Measurements from ENCODE around the gene LMNB1. TPM values are rescaled to one million over a fixed set of nuclear protein-coding genes. Genes with fewer than 3 reads are reported as not detected.

Gene LMNB1
- total RNA-seq, 1 experiment from 2014 or later: 211 TPM

DNA sequence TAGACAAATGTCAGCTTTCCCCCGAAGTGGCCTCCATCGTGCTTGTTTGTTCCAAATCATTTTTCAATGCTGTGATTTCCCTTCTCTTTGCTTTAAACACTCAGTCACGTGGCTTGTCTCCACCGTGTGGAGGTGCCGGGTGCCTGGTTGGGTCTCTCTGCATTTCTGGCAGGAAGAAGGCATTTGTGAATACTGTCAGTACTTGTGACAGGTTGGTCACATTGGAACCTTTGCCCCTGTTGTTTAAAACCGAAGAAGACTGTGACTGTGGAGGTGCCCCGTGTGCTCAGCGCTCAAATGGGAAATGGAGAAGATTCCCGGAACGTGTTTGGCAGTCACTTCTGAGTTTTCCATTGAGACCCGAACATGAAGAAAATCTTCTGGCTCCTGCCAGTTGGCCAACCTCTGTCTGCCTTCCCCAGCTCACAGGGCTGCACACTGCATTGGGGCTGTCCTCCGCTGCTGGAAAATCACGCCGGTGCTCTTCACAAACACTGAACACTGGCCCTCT is 74.6 kb downstream of the LMNB1 start:
- no CpG with 5 or more reads among the region's 14 CpGs for WGBS (ENCODE audit: extremely low coverage, insufficient read length, low lambda C conversion rate)
- Mint-ChIP-seq H3K27me3 (ENCODE audit: low read depth) (no peaks in the 10 kb centered on the region), H3K4me1 (peaks cover 46 to 56% of the 10 kb centered on the region in 2 experiments), H3K9me3 (peaks cover 3 to 8% of the 10 kb centered on the region in 2 experiments; a peak in 1 of 5 replicates), H3K4me3 (no peak overlapping the region), H3K36me3 (ENCODE audit: insufficient read depth in 1 of 3, low read depth in 3 of 3) (peaks cover 21 to 26% (median 24%) of the 10 kb centered on the region in 3 experiments), H3K27ac (peak overlapping the region in 1 of 3 experiments; percentile 77; a peak in 3 of 7 replicates)
- H4K20me1 ChIP-seq (ENCODE audit: control insufficient read depth, insufficient read depth, insufficient read length): no peaks in the 10 kb centered on the region
- no peak overlapping the region for H2BK15ac ChIP-seq (ENCODE audit: low read depth, low read length)
- H3K79me2 ChIP-seq (ENCODE audit: insufficient read depth, low read length): no peaks in the 10 kb centered on the region
- H2BK20ac ChIP-seq (ENCODE audit: low read depth, low read length, poor library complexity, severe bottlenecking): no peak overlapping the region
- H3K4ac ChIP-seq (ENCODE audit: low read depth, low read length): no peak overlapping the region
- H3K9ac ChIP-seq (ENCODE audit: extremely low read depth, insufficient read length, low read length): no peak overlapping the region
- no peak overlapping the region; the same call in 1 of the 2 replicates for H3K14ac ChIP-seq (ENCODE audit: insufficient read depth, low read length)
- DNase-seq: no peak
- H2BK120ac ChIP-seq (ENCODE audit: low read depth, low read length, poor library complexity, severe bottlenecking): no peak overlapping the region
- H4K8ac ChIP-seq (replicated peaks; ENCODE audit: insufficient read length, low read depth, low read length): no peak overlapping the region
- H3K4me1 ChIP-seq (ENCODE audit: insufficient read depth, low read length): peaks cover 19% of the 10 kb centered on the region
- H3K23ac ChIP-seq (ENCODE audit: insufficient read length, low read depth, low read length): no peak overlapping the region
- no peak overlapping the region for H2AFZ ChIP-seq (ENCODE audit: low read length)
- H3T11ph ChIP-seq (ENCODE audit: low read length): no peak overlapping the region
- H4K91ac ChIP-seq (ENCODE audit: insufficient read length, low read depth, low read length): no peak overlapping the region
- H3K18ac ChIP-seq (ENCODE audit: insufficient read length, low read depth, low read length): no peak overlapping the region
- H3K9me3 ChIP-seq (ENCODE audit: control insufficient read depth, low read depth, low read length): no peaks in the 10 kb centered on the region
- no peak overlapping the region for H2BK5ac ChIP-seq (ENCODE audit: insufficient read length, low read length)
- H3K23me2 ChIP-seq (ENCODE audit: insufficient read length, low read depth, low read length, poor library complexity, severe bottlenecking): no peaks in the 10 kb centered on the region
- no peak overlapping the region for H3K4me2 ChIP-seq (ENCODE audit: insufficient read depth, insufficient read length, low read length)
- no peak overlapping the region for H3K27ac ChIP-seq (ENCODE audit: insufficient read length, low read depth, low read length)
- no peak overlapping the region for H3K56ac ChIP-seq (ENCODE audit: insufficient read length, low read depth, low read length)
- TF ChIP-seq, protein P1, sequence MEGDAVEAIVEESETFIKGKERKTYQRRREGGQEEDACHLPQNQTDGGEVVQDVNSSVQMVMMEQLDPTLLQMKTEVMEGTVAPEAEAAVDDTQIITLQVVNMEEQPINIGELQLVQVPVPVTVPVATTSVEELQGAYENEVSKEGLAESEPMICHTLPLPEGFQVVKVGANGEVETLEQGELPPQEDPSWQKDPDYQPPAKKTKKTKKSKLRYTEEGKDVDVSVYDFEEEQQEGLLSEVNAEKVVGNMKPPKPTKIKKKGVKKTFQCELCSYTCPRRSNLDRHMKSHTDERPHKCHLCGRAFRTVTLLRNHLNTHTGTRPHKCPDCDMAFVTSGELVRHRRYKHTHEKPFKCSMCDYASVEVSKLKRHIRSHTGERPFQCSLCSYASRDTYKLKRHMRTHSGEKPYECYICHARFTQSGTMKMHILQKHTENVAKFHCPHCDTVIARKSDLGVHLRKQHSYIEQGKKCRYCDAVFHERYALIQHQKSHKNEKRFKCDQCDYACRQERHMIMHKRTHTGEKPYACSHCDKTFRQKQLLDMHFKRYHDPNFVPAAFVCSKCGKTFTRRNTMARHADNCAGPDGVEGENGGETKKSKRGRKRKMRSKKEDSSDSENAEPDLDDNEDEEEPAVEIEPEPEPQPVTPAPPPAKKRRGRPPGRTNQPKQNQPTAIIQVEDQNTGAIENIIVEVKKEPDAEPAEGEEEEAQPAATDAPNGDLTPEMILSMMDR (conservative IDR thresholded peaks at IDR 0.05): no peak
- no peak overlapping the region for H2AK5ac ChIP-seq (ENCODE audit: insufficient read length, low read length)
- H2BK12ac ChIP-seq (ENCODE audit: insufficient read length, low read depth, low read length): no peak overlapping the region
- H3K79me1 ChIP-seq (ENCODE audit: insufficient read depth, low read depth, low read length, poor library complexity, severe bottlenecking): no peaks in the 10 kb centered on the region
- H3K27me3 ChIP-seq (ENCODE audit: insufficient read depth, low read length): no peaks in the 10 kb centered on the region
- no peak overlapping the region for H4K5ac ChIP-seq (ENCODE audit: insufficient read length, low read depth, low read length)

All from H9 (cell line).